GM21528 (cell line): ENCODE measurements around the gene LRP3.

ENCODE experiments used
- ATAC-seq: cut with Tn5 transposase; IDR thresholded peaks from one replicate; pipeline ENCODE4 v1.9.1; 2021; ENCODE audit warnings: mild to moderate bottlenecking, moderate library complexity; ENCODE audit not compliant: unreplicated experiment, low FRiP score

LRP3 gene

GRCh38 chr19:33250500-33250899, 56.4 kb downstream of the LRP3 start:
- ATAC-seq, result no peak

- ATAC-seq, result no peak
Observed at GRCh38 chr19:33251076-33251475, 56.9 kb downstream of the LRP3 start.

GRCh38 chr19:33251526-33252090, 57.5 kb downstream of the LRP3 start:
- ATAC-seq, result no peak

GRCh38 chr19:33252418-33252962, 58.4 kb downstream of the LRP3 start:
- ATAC-seq, result no peak

GRCh38 chr19:33252971-33253370, 58.8 kb downstream of the LRP3 start:
- no peak for ATAC-seq

GRCh38 chr19:33254245-33254824, 60.2 kb downstream of the LRP3 start:
- ATAC-seq, result no peak

- no peak for ATAC-seq
Observed at GRCh38 chr19:33255781-33256180, 61.7 kb downstream of the LRP3 start.

GRCh38 chr19:33256261-33256660, 62.1 kb downstream of the LRP3 start:
- no peak for ATAC-seq

- no peak for ATAC-seq
Observed at GRCh38 chr19:33257828-33258227, 63.7 kb downstream of the LRP3 start.
